CD4-positive, alpha-beta T cell (primary cell): Measurements from ENCODE around the gene PLXNA2. TPM values are rescaled to one million over a fixed set of nuclear protein-coding genes. Genes with fewer than 3 reads are reported as not detected.

Experiments used
- ATAC-seq: fragments of 200-7000 bp; cut with Tn5 transposase; one replicate; pipeline ENCODE4 v1.10.0; 2022; ENCODE audit warnings: mild to moderate bottlenecking; ENCODE audit not compliant: poor library complexity
- CTCF ChIA-PET: fragments of 350-600 bp; sonication (Branson Sonifier 250); formaldehyde crosslinking; loops from one replicate; lab custom pipeline; 2021; ENCODE audit warnings: antibody characterized with exemption, inconsistent platforms; lab: Charles Lee
- POLR2A ChIA-PET: fragments of 350-600 bp; sonication (Branson Sonifier 250); formaldehyde crosslinking; loops from one replicate; lab custom pipeline; 2021; ENCODE audit warnings: antibody characterized with exemption, inconsistent platforms; lab: Charles Lee
- DNase-seq, 14 experiments: peaks; one replicate each; pipeline ENCODE4 v3.0.0-alpha.2; 2013 to 2020; ENCODE audit warnings: mixed read lengths in 2 of 14
- H3K27ac ChIP-seq, 2 donors: one replicate each; pipeline versions ENCODE4 v1.5.1 to v1.7.0; 2013; ENCODE audit warnings: low read length in 2 of 2, low read depth in 1 of 2, mild to moderate bottlenecking in 1 of 2
- H3K27me3 ChIP-seq, 2 experiments: 1 replicate in 1 of 2; 2 replicates in 1 of 2; pipeline versions ENCODE4 v1.6.1 to v1.7.0; 2013; ENCODE audit warnings: low read length in 2 of 2, control low read depth in 1 of 2, mild to moderate bottlenecking in 1 of 2, moderate library complexity in 1 of 2; ENCODE audit not compliant: insufficient read depth in 2 of 2, control insufficient read depth in 1 of 2
- H3K36me3 ChIP-seq: one replicate; pipeline ENCODE4 v1.6.1; 2013; ENCODE audit warnings: low read length, control low read depth; ENCODE audit not compliant: insufficient read depth
- H3K4me1 ChIP-seq: one replicate; pipeline ENCODE4 v1.6.1; 2013; ENCODE audit warnings: low read length, control low read depth; ENCODE audit not compliant: insufficient read depth
- H3K4me3 ChIP-seq: one replicate; pipeline ENCODE4 v1.5.1; 2013; ENCODE audit warnings: mild to moderate bottlenecking, low read length, moderate library complexity
- H3K9me3 ChIP-seq, 2 experiments: 1 replicate in 1 of 2; 2 replicates in 1 of 2; pipeline versions ENCODE4 v1.6.1 to v1.7.0; 2013; ENCODE audit warnings: low read length in 2 of 2, mild to moderate bottlenecking in 2 of 2, control low read depth in 1 of 2, moderate library complexity in 1 of 2; ENCODE audit not compliant: control insufficient read depth in 1 of 2, insufficient read depth in 1 of 2
- H3K27ac Mint-ChIP-seq: one replicate; pipeline ENCODE4 v1.8.0; 2020; ENCODE audit warnings: mixed read lengths
- H3K27me3 Mint-ChIP-seq: one replicate; pipeline ENCODE4 v1.8.0; 2021; ENCODE audit warnings: mixed read lengths
- H3K36me3 Mint-ChIP-seq: one replicate; pipeline ENCODE4 v1.8.0; 2021; ENCODE audit warnings: low read depth, mixed read lengths
- H3K4me1 Mint-ChIP-seq: one replicate; pipeline ENCODE4 v1.8.0; 2021; ENCODE audit warnings: low read depth, mixed read lengths
- H3K4me3 Mint-ChIP-seq: one replicate; pipeline ENCODE4 v1.8.0; 2020; ENCODE audit warnings: mild to moderate bottlenecking, mixed read lengths
- H3K9me3 Mint-ChIP-seq: one replicate; pipeline ENCODE4 v1.8.0; 2020; ENCODE audit warnings: mixed read lengths
- intact Hi-C, 2 experiments: fragments of 100-400 bp; cut with DNase I in 1 of 2; cut with micrococcal nuclease in 1 of 2; formaldehyde crosslinking; loops; one replicate each; pipeline versions ENCODE4 v1.15.1 to v1.9.0; 2023 to 2025; cut with DNase I, micrococcal nuclease
- total RNA-seq, 174 experiments: library from RNA in 2 of 174; stranded (reverse) in 2 of 174; gene quantifications; one replicate each; pipeline ENCODE4 v1.2.3 and lab custom pipeline; 2021 to 2026
- TF ChIP-seq, protein P1 (sequence below): fragments of 200-600 bp; IDR thresholded peaks from one replicate; pipeline ENCODE4 v1.8.0; 2022; ENCODE audit warnings: antibody characterized with exemption, mild to moderate bottlenecking

Gene PLXNA2
- total RNA-seq, 2 experiments from 2014 or later = 0.75 to 0.77 TPM

DNA sequence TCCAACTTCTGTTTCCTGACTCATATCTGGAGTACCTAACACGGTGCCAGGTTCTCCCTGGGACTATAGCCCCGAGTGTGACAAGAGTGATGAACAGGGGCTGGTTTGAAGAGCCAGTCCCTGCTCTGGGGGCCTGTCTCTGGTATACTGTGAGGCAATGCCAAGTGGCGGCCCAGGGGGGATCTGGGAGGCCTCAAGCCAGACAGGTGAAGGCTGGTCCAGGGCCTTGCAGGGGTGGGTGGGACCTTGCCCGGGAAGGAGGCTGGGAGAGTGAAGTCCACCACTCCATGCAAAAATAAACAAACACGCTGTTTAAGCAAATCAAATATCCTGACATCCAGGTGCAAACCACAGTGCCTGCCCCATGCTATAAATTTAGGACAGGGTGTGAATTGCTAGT lies 6.8 kb upstream of the PLXNA2 start:
- Mint-ChIP-seq H3K27me3 (peaks cover 40% of the 10 kb centered on the region), H3K9me3 (no peaks in the 10 kb centered on the region), H3K4me3 (no peak overlapping the region), H3K36me3 (no peaks in the 10 kb centered on the region), H3K4me1 (no peaks in the 10 kb centered on the region), H3K27ac (no peak overlapping the region)
- Histone ChIP-seq H3K36me3 (no peaks in the 10 kb centered on the region), H3K4me3 (no peak overlapping the region), H3K27me3 (peaks cover 0 to 18% of the 10 kb centered on the region in 2 experiments), H3K4me1 (no peaks in the 10 kb centered on the region), H3K27ac (no peak overlapping the region), H3K9me3 (no peaks in the 10 kb centered on the region)
- TF ChIP-seq, protein P1, sequence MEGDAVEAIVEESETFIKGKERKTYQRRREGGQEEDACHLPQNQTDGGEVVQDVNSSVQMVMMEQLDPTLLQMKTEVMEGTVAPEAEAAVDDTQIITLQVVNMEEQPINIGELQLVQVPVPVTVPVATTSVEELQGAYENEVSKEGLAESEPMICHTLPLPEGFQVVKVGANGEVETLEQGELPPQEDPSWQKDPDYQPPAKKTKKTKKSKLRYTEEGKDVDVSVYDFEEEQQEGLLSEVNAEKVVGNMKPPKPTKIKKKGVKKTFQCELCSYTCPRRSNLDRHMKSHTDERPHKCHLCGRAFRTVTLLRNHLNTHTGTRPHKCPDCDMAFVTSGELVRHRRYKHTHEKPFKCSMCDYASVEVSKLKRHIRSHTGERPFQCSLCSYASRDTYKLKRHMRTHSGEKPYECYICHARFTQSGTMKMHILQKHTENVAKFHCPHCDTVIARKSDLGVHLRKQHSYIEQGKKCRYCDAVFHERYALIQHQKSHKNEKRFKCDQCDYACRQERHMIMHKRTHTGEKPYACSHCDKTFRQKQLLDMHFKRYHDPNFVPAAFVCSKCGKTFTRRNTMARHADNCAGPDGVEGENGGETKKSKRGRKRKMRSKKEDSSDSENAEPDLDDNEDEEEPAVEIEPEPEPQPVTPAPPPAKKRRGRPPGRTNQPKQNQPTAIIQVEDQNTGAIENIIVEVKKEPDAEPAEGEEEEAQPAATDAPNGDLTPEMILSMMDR = no peak
- ATAC-seq (no peak), DNase-seq (no peak)
- ChIA-PET CTCF (no interaction called here), POLR2A (no interaction called here)
- intact Hi-C loops = no loop called here

DNA sequence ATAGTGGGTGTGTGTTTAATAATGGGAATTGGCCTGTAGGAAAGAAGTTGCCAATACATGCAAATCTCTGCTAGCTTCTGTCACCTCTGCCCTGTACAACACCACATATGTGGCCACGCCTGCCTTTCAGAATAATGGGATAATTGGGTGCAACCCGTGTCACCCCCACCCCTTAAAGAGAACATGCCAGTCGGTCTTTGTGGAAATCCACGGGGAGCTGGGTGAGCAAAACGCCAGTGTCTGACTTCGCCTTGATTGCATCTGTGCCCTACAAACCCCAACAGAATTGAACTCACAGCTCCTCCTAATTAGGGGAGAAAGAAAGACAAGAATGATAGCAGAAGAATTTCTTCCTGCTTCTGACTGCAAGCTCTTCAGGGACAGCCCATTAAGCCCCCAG lies 6.4 kb upstream of the PLXNA2 start:
- Mint-ChIP-seq H3K9me3 (no peaks in the 10 kb centered on the region), H3K27ac (no peak overlapping the region), H3K27me3 (peaks cover 36% of the 10 kb centered on the region), H3K4me1 (no peaks in the 10 kb centered on the region), H3K36me3 (no peaks in the 10 kb centered on the region), H3K4me3 (no peak overlapping the region)
- TF ChIP-seq, protein P1 = no peak
- Histone ChIP-seq H3K36me3 (no peaks in the 10 kb centered on the region), H3K4me1 (no peaks in the 10 kb centered on the region), H3K27me3 (peaks cover 0 to 18% of the 10 kb centered on the region in 2 experiments), H3K4me3 (no peak overlapping the region), H3K9me3 (no peaks in the 10 kb centered on the region), H3K27ac (no peak overlapping the region)
- CTCF ChIA-PET = no interaction called here
- ATAC-seq (no peak), DNase-seq (no peak)
- POLR2A ChIA-PET = no interaction called here
- intact Hi-C loops = no loop called here

DNA sequence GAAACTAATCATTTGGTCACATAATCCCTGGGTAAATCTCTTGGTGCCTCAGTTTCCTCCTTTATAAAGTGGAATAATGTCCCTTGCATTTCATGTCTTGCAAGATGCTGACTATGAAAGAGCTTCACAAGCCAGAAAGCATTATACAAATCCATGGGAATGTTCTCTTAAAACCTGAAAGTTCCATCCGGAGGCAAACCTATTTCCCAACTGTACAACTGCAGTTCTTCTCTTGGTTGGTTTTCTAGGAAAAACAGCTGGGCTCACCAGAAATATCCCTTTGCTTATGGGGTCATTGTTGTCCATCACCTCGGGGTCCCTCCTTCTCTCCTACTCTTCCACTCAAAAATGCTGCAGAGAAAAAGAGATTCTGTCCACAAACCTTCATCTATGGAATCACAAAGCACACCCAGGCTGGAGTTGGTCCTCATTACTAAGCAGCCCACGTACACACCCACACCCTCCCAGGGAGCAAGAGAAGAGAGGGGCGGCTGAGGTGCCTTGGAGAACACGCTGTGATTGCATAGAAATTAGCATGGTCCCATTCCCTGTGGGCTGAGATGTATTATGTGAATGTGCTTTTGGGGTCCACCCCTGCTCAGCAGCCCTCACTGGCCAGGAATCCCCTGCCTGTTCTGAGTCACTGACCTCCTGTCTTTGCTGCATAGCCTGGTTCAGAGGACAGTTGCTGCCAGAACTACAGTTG lies 5.0 kb upstream of the PLXNA2 start:
- CTCF ChIA-PET = no interaction called here
- H3K27ac ChIP-seq = no peak overlapping the region
- Mint-ChIP-seq H3K36me3 (no peaks in the 10 kb centered on the region), H3K27me3 (peaks cover 25% of the 10 kb centered on the region), H3K9me3 (no peaks in the 10 kb centered on the region), H3K27ac (no peak overlapping the region), H3K4me1 (peaks cover 10% of the 10 kb centered on the region), H3K4me3 (no peak overlapping the region)
- TF ChIP-seq, protein P1 = no peak
- DNase-seq (no peak), ATAC-seq (no peak)
- POLR2A ChIA-PET = no interaction called here
- H3K4me3 ChIP-seq = no peak overlapping the region
- no peaks in the 10 kb centered on the region for H3K9me3 ChIP-seq
- intact Hi-C loops = loop anchor here in 1 of 2 experiments (5.0 to 10.0 kb wide), 2 partner anchors 117 to 374 kb away; no protein-coding TSS in a partner anchor
- H3K27me3 ChIP-seq = peaks cover 0 to 18% of the 10 kb centered on the region in 2 experiments
- no peaks in the 10 kb centered on the region for H3K36me3 ChIP-seq
- peaks cover 9% of the 10 kb centered on the region for H3K4me1 ChIP-seq
